MG63 (cell line): Measurements from ENCODE around the gene MIER2. TPM values are rescaled to one million over a fixed set of nuclear protein-coding genes. Genes with fewer than 3 reads are reported as not detected.
"Not testable (repeated sequence)": the region's sequence is repeated elsewhere in the genome, so short reads cannot be mapped to it uniquely, and the experiment has no call there.

Experiments
- DNase-seq: peaks from one replicate; pipeline ENCODE4 v3.0.0-alpha.2; 2020
- H3K27me3 ChIP-seq: fragments of 250-450 bp; sonication (Bioruptor Pico); 2 replicates; pipeline ENCODE4 v1.5.1; 2020; ENCODE audit warnings: mild to moderate bottlenecking, moderate library complexity
- H3K36me3 ChIP-seq: fragments of 250-450 bp; sonication (Bioruptor Pico); 2 replicates; pipeline ENCODE4 v1.5.1; 2020; ENCODE audit warnings: mild to moderate bottlenecking, moderate library complexity
- H3K4me3 ChIP-seq: fragments of 250-450 bp; sonication (Bioruptor Pico); 2 replicates; pipeline ENCODE4 v1.5.1; 2020; ENCODE audit warnings: mild to moderate bottlenecking, moderate library complexity
- H3K9me3 ChIP-seq: fragments of 250-450 bp; sonication (Bioruptor Pico); 2 replicates; pipeline ENCODE4 v1.5.1; 2020; ENCODE audit warnings: mild to moderate bottlenecking, moderate library complexity
- total RNA-seq: library from RNA; depleted of rRNA; stranded (reverse); fragments of >200 nt; shearing (Covaris generic); gene quantifications from 2 replicates; pipeline ENCODE4 v1.2.3, GENCODE V29; 2014; ENCODE audit warnings: low replicate concordance; rRNA removed

The MIER2 gene, protein sequence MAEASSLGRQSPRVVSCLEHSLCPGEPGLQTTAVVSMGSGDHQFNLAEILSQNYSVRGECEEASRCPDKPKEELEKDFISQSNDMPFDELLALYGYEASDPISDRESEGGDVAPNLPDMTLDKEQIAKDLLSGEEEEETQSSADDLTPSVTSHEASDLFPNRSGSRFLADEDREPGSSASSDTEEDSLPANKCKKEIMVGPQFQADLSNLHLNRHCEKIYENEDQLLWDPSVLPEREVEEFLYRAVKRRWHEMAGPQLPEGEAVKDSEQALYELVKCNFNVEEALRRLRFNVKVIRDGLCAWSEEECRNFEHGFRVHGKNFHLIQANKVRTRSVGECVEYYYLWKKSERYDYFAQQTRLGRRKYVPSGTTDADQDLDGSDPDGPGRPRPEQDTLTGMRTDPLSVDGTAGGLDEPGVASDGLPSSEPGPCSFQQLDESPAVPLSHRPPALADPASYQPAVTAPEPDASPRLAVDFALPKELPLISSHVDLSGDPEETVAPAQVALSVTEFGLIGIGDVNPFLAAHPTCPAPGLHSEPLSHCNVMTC
- 3.5 and 3.6 TPM in 2 replicates for total RNA-seq

DNA sequence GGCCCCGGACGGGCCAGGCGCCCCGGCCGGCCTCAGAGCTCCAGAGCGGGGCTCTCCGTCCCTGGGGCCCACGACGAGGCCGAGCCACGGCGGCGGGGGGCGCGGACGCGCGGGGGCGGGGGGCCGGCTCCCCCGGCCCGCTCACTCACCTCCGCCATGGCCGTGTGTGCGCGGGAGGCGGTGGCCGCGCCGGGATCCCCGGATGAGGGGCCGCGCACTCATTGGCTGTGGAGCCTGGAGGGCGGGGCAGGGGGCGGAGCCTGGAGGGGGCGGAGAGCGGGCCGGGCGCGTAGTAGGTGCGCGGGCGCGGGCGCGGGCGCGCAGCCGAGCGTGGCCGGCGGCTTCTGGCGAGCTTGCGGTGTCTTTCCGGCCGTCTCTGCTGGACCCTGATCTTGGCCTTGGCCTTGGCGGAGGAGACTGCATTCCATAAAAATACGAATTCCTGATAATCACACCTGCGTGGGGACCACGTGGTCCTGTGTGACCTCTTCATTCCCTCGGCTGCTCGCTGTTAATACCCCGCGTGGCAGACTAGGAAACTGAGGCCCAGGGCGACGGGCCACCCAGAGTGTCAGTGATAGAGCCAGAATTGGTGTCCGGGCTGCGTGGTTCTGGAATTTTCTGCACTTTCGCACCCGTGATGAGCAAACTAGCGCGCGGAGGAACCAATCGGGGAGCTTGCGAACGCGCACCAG lies at the start of gene MIER2:
Gene MIER2, minus strand, starts transcription at position 172 of the 695 bp plus-strand sequence. Its CDS starts 14 bp downstream, at position 158.
- Histone ChIP-seq H3K9me3 (no peaks in the 10 kb centered on the region), H3K27me3 (no peaks in the 10 kb centered on the region), H3K36me3 (peaks cover 12% of the 10 kb centered on the region), H3K4me3 (peak within 1 kb of the TSS; percentile 60)
- DNase-seq, result peak; percentile 78

DNA sequence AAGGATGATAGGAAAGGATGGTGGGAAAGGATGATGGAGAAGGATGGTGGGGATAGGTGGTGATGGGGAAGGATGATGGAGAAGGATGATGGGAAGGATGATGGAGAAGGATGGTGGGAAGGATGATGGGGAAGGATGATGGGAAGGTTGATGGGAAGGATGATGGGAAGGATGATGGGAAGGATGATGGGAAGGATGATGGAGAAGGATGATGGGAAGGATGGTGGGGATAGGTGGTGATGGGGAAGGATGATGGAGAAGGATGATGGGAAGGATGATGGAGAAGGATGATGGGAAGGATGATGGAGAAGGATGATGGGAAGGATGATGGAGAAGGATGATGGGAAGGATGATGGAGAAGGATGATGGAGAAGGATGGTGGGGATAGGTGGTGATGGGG lies 49.0 kb upstream of the MIER2 start:
- DNase-seq, H3K36me3 ChIP-seq, H3K27me3 ChIP-seq, H3K9me3 ChIP-seq, H3K4me3 ChIP-seq: not testable (repeated sequence)

DNA sequence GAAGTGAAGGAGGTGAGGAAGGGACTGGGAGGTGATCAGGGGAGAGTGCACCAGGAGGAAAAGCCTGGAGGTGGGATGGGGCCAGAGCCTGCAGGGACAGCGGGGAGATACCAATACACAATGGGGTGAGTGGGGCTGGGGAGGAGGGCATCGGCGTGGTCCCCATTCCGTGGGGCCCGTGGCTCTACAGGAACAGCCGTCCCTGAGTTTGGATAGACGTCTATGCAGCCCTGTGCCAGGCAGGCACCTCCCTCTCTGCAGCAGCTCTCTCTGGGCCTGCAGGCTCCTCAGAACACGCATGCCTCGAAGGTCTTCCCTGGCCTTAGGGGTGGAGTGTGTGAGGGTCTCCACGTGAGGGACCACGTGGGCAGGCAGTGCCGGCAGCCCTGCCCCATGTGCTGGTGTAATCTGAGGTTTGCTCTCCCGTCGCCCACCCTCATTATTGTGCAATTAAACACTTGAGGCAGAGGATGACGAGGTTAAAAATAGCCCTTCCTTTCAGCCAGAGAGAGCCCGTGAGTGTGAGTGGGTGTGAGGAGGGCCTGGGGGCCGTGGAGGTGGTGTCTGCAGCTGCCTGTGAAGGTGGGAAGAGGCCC lies 47.9 kb upstream of the MIER2 start:
- H3K27me3 ChIP-seq, result no peaks in the 10 kb centered on the region
- no peak for DNase-seq
- H3K9me3 ChIP-seq, result no peaks in the 10 kb centered on the region
- H3K4me3 ChIP-seq, result no peak overlapping the region
- H3K36me3 ChIP-seq, result no peaks in the 10 kb centered on the region

DNA sequence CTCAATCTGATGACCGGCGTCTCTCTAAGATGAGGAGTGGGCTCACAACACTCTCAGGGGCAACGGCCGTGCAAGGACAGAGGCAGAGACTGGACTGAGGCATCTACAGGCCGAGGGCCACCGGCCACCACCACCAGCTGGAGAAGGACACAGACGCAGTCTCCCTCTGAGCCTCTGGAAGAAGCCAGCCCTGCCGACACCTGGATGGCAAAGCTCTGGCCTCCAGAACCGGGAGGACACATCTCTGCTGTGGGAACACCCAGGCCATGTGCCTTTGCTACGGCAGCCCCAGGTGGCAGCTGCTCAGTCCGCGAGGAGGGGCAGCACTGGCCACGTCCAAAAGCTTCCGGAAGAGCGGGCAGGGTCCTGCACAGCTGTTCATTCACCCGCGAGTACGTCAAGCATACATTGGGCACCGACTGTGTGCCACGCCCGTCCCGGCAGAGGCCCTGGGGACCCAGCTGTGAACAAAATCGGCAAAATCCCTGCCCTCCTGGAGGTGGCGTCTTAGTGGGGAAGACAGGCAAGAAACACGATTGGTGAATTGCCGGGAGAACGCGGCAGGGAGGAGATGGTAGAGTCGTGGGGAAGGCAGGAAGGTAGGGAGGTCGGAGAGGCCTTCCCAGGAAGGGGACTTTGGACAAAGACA lies 47.3 kb upstream of the MIER2 start:
- Histone ChIP-seq H3K27me3 (no peaks in the 10 kb centered on the region), H3K9me3 (no peaks in the 10 kb centered on the region), H3K4me3 (no peak overlapping the region), H3K36me3 (no peaks in the 10 kb centered on the region)
- DNase-seq, result no peak

DNA sequence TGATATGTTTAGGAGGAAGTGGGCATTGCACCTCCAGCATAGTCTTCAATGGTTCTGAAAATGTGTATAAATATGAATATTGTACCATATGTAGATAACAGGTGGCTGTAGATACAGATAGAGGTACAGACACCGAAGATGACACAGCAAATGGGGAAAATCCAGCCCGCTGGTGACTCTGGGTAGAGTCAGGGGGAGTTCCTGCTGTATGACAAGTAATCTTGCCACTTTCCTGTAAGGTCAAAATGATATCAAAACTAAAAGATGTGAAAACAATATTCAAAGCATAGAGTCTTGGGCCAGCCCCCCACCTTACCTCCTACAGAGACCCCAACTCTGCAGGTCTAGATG lies 46.6 kb upstream of the MIER2 start:
- H3K27me3 ChIP-seq, result no peaks in the 10 kb centered on the region
- H3K36me3 ChIP-seq, result no peaks in the 10 kb centered on the region
- no peak for DNase-seq

DNA sequence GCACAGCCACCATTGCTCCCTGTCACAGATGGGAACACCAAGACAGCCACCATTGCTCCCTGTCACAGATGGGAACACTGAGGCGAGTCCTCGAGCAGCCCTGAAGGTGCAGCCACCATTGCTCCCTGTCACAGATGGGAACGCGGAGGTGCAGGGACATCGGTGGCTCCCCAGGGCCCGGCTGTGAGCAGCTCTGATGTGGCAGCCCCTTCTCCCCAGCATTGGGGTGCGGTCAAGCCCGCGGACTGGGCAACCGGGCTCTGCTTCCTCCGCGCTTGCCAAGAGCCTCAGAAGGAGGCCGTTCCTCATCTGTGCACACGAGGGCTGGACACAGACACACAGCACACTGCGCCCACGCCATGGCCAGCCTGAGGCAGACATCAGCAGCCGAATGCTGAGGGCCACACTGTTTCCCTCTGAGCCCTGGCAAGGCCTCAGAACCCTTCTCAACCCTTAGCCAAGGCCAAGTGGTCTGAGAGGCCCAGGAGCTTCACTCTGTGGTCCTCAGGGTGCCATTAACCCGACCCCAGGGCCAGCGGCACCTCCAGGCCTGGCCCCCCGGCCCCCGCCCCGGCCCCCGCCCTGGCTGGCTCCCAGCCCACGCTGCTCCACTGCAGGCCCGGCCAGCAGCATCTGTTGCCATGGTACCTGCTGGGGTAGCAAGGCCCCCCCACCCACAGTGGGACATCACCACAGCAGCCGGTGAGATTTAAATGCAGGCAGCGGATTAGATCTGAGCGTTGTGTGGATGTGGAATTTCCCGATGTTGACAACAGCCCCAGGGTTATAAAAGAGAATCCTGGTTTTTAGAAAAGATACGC lies 46.0 kb upstream of the MIER2 start:
- Histone ChIP-seq H3K4me3 (no peak overlapping the region), H3K36me3 (no peaks in the 10 kb centered on the region), H3K9me3 (no peaks in the 10 kb centered on the region), H3K27me3 (no peaks in the 10 kb centered on the region)
- no peak for DNase-seq

More for the DNA sequence above, 46.6 kb upstream of the MIER2 start:
- Histone ChIP-seq H3K9me3 (no peaks in the 10 kb centered on the region), H3K4me3 (no peak overlapping the region)

DNA sequence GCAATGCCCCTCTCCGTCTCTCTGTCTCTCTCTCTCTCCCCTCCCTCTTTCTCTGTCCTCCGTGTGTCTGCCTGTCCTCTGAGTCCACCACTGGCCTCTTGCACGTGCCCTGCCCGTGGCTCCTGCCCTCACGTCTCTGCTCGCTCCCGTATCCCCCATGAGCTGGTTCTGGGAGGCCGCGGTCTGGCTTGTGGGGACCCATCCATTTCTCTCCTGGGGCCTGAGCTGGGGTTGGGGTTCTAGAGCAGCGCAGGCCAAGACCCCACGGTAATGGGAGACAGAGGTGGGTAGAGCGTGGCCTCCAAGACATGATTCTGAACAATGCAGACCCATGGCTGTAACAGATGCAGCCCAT lies 45.3 kb upstream of the MIER2 start:
- DNase-seq, result no peak
- Histone ChIP-seq H3K27me3 (no peaks in the 10 kb centered on the region), H3K9me3 (no peaks in the 10 kb centered on the region), H3K4me3 (no peak overlapping the region), H3K36me3 (no peaks in the 10 kb centered on the region)

DNA sequence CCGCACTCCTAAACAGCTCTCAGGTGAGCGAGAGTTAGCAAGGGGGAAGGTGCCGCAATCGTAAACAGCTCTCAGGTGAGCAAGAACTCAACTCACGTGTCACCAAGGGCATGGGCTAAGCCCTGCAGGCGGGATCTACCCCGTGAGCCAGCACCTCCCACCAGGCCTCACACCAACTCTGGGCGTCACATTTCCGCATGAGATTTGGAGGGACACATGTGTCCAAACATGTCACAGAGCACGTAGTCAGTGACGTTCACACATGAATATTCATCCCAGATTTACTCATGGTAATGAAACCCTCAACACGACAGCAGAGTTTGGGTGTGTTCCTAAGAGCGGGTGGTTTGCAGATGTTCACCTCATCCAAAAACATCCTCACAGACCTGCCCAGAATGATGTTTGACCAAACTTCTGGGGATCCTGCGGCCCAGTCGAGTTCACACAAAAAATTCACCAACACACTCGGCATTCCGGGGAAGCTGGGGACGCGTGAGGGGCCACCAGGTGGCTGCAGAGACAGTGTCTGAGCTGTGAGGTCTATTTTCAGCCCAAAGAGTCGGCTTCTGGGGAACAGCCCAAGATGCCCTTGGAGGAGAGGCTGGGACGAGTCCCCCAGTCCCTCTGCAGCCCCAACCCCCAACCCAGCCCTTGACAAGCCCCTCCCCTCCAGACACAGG lies 44.8 kb upstream of the MIER2 start:
- DNase-seq, result no peak
- H3K4me3 ChIP-seq, result no peak overlapping the region
- H3K36me3 ChIP-seq, result no peaks in the 10 kb centered on the region
- H3K27me3 ChIP-seq, result no peaks in the 10 kb centered on the region
- no peaks in the 10 kb centered on the region for H3K9me3 ChIP-seq

DNA sequence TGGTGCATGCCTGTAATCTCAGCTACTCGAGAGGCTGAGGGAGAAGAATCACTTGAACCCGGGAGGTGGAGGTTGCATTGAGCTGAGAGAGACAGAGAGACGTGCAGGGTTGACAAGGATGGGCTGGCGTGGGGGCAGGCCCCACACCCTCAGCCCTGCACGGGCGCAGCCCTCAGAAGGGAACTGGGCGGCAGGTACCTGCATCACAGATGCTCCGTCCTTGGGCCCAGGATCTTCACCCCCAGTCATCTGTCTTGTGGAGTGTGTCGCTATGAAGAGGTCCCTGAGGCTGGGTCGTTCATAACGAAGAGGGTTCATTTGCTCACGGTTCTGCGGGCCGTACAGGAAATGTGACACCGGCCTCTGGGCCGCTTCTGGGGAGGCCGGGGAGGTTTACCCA lies 44.1 kb upstream of the MIER2 start:
- no peaks in the 10 kb centered on the region for H3K27me3 ChIP-seq
- no peaks in the 10 kb centered on the region for H3K9me3 ChIP-seq
- no peak overlapping the region for H3K4me3 ChIP-seq
- H3K36me3 ChIP-seq, result no peaks in the 10 kb centered on the region
- DNase-seq, result no peak

DNA sequence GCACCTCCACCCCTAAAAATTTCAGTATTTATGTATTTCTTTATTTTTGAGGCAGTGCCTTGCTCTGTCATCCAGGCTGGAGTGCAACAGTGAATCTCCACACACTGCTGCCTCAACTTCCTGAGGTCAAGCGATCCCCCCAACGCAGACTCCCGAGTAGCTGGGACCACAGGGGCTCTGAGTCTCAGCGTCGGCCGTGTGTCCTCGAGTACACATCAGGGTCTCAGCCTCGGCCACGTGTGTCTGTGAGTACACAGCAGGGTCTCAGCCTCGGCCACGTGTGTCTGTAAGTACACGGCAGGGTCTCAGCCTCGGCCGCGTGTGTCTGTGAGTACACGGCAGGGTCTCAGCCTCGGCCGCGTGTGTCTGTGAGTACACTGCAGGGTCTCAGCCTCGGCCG lies 43.2 kb upstream of the MIER2 start:
- no peak for DNase-seq
- Histone ChIP-seq H3K27me3 (no peaks in the 10 kb centered on the region), H3K9me3 (no peaks in the 10 kb centered on the region), H3K4me3 (no peak overlapping the region), H3K36me3 (no peaks in the 10 kb centered on the region)

DNA sequence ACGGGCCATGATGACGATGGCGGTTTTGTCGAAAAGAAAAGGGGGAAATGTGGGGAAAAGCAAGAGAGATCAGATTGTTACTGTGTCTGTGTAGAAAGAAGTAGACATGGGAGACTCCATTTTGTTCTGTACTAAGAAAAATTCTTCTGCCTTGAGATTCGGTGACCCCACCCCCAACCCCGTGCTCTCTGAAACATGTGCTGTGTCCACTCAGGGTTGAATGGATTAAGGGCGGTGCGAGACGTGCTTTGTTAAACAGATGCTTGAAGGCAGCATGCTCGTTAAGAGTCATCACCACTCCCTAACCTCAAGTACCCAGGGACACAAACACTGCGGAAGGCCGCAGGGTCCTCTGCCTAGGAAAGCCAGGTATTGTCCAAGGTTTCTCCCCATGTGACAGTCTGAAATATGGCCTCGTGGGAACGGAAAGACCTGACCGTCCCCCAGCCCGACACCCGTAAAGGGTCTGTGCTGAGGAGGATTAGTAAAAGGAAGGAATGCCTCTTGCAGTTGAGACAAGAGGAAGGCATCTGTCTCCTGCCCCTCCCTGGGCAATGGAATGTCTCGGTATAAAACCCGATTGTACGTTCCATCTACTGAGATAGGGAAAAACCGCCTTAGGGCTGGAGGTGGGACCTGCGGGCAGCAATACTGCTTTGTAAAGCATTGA lies 42.2 kb upstream of the MIER2 start:
- not testable (repeated sequence) for H3K27me3 ChIP-seq, H3K4me3 ChIP-seq, H3K9me3 ChIP-seq, H3K36me3 ChIP-seq, DNase-seq

DNA sequence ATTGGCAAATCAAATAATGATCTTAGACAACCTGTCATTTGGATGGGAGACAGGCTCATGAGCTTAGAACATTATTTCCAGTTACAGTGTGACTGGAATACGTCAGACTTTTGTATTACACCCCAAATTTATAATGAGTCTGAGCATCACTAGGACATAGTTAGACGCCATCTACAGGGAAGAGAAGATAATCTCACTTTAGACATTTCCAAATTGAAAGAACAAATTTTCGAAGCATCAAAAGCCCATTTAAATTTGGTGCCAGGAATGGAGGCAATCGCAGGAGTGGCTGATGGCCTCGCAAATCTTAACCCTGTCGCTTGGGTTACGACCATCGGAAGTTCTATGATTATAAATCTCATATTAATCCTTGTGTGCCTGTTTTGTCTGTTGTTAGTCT lies 41.6 kb upstream of the MIER2 start:
- not testable (repeated sequence) for DNase-seq, H3K27me3 ChIP-seq, H3K4me3 ChIP-seq, H3K9me3 ChIP-seq, H3K36me3 ChIP-seq

DNA sequence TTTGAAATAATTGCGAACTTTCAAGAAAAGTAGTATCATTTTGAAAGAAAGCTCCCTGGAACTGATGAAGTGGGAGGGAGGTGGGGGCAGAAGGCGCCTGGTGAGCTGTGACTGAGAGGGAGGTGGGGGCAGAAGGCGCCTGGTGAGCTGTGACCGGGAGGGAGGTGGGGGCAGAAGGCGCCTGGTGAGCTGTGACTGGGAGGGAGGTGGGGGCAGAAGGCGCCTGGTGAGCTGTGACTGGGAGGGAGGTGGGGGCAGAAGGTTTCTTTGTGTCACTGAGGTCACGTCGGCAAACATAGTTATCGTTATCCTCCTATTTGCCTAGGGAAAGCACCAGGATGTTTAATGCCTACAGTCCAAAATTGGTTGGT lies 40.2 kb upstream of the MIER2 start:
- H3K27me3 ChIP-seq, result no peaks in the 10 kb centered on the region
- H3K4me3 ChIP-seq, result no peak overlapping the region
- no peak for DNase-seq
- H3K9me3 ChIP-seq, result no peaks in the 10 kb centered on the region
- no peaks in the 10 kb centered on the region for H3K36me3 ChIP-seq

DNA sequence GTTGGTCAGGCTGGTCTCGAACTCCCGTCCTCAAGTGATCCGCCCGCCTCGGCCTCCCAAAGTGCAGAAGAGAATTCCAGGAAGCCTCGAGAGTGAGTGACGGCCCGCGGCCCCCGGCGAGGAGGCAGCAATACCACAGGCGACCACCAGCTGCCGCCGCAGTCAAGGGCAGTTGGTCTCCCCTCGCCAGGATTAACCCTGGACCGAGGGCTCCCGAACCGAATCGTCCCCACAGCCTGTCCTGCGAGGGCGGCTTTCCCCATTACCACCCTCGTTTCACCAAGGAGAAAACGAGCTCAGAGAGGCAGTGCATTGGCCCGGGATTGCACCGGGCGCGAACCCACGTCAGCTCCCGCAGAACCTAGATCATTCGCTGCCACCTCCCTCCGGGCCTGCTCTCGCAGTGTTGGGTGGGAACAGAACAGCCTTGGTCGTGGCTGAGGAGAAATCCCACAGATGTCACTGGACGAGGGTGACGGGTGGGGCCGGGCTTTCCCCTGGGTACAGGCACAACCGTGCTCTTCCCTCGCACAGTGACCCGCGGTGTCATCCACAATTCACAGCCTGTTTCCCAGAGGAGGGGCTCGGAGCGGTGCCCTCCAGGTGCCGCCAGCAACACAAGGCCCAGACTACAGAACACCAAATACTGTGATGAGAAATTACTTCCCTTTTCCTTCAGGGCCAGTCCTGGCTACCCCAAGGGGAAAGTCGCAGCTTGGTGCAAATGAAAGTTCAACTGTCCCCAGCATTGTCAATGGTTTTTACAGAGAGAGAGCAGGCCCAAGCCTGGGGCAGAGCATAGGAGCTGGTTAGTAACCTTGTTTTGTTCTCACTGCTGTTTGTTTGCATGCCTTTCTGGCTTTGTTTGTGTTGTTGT lies 39.6 kb upstream of the MIER2 start:
- Histone ChIP-seq H3K9me3 (no peaks in the 10 kb centered on the region), H3K36me3 (no peaks in the 10 kb centered on the region), H3K4me3 (no peak overlapping the region), H3K27me3 (no peaks in the 10 kb centered on the region)
- DNase-seq, result no peak

DNA sequence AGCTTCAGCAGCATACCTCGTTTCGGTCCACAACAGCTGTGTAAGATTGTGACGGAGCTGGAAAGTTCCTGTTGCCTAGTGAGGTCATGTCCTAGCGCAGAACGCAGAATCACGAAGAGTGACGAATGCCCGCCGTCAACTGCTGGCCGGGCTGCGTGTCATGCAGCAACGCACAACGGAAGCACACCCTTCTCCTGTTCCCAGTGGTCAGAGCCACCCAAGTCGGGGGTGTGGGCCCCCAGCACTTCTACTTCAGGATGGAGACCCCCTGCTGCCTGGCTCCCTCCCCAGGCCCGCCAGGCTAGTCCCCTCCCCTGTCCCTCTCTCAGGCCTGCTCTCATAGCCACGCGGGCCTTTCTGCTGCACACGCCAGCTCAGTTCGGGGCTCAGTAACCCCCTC lies 38.4 kb upstream of the MIER2 start:
- no peaks in the 10 kb centered on the region for H3K36me3 ChIP-seq
- no peaks in the 10 kb centered on the region for H3K27me3 ChIP-seq
- no peak for DNase-seq
- no peaks in the 10 kb centered on the region for H3K9me3 ChIP-seq
- H3K4me3 ChIP-seq, result no peak overlapping the region
